ENCODE data around the gene GRIA4.

DNA sequence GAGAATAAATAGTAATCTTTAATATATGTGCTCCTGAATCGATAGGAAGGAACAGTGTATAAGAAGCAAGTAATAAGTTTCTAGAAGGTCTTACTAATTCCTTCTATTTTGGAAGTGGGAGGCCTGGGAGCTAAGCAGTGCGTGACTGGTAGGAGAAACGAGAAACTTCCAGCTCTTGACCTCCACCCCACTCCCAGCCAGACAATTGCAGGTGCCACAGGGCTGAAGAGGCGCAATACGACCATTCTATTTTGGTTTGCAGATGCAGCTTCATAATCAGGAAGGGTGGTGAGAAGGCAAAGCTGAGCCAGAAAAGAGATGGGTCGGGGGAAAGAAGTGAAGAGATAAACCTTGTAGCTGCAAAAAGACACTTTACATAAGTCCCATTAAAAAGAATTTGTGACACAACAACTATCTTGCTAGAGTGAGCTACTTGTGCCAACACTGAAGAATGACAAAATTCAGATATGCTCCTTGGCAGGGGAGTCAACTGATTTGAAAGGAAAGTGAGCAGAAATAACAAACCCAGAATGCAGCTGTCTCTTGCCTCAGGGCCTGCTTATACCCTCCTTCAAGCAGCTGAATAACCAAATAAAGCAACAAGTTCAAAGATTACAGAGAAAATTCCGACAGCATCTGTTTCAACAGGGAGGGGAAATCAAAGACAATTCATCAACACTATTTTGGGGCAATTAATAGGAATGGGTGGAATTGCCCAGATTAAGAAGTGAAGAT, 35.1 kb downstream of the GRIA4 start:
- TF ChIP-seq, protein P1, sequence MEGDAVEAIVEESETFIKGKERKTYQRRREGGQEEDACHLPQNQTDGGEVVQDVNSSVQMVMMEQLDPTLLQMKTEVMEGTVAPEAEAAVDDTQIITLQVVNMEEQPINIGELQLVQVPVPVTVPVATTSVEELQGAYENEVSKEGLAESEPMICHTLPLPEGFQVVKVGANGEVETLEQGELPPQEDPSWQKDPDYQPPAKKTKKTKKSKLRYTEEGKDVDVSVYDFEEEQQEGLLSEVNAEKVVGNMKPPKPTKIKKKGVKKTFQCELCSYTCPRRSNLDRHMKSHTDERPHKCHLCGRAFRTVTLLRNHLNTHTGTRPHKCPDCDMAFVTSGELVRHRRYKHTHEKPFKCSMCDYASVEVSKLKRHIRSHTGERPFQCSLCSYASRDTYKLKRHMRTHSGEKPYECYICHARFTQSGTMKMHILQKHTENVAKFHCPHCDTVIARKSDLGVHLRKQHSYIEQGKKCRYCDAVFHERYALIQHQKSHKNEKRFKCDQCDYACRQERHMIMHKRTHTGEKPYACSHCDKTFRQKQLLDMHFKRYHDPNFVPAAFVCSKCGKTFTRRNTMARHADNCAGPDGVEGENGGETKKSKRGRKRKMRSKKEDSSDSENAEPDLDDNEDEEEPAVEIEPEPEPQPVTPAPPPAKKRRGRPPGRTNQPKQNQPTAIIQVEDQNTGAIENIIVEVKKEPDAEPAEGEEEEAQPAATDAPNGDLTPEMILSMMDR (IDR thresholded peaks at IDR 0.05), result no peak
- no peak for TF ChIP-seq EZH2 (IDR thresholded peaks at IDR 0.05)

Measured in neural progenitor cell (in vitro differentiated cells).